ENCODE results near the gene RPS6KA4.
"Not testable (repeated sequence)": the region's sequence is repeated elsewhere in the genome, so short reads cannot be mapped to it uniquely, and the experiment has no call there.

Gene RPS6KA4

DNA sequence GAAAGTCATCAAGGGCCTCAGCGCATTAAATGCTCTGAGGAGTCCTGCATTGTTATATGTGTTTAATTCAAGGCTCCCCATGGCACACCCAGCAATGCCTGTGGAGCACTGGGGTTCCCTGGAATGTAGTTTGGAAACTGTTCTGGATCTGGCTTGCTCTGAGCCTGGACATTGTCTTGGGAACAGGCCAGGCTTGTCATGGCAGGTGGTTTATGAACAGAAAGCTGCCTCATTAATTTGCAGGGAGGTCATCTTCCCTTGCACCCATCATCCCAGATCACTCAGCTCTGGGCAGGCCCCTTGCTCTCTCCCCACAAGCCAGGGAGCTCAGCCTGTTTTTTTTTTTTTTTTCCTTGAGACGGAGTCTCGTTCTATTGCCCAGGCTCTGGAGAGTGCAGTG lies 32.9 kb downstream of the RPS6KA4 start:
- DNase-seq, result no peak

DNA sequence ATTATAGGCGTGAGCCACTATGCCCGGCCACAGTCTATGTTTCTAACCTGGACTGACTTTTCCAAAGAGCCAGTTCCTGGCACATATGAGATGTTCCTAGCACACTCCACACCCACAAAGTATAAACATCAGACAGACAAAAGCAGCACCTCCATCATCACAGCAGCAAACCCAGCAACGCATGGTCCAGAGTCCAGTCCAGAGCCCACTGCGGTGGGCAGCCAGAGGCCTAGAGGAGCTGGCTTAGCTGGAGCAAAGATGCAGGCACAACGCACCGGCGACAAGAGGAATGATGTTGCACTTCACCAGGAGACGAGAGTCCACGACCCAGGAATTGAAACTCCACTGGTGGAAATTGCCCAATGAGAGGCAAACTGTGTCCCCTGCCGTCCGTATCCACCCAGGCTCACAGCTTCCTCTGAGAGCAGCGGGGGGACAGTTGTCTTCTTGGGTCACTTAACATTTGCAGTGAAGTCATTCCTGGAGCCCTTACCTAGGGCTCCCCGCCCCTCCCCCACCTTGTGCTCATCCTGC lies 36.6 kb downstream of the RPS6KA4 start:
- no peak for DNase-seq

DNA sequence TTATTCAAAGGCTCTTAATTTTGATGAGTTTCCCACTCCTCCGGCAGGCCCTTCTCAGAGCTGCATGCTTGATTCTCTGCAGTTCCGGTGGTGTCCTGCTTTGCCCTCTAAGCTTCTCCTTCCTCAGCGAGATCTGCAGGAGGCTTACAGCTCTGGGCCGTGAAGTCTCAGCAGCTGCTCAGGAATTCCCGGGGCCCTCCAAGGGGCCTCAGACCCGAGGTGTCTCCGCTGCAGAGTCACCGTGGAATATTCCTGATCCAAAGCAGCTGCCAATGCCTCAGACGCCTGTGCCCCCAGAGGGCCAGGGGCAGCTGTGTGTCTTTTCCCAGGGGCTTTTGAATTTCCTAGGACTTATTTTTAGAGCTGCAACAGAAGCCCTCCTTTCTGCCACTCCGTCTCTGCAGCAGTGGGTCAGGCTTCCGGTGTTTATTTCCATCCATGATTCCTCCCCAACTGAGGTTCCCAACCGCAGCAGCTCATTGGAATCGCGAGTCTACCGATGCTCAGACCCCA lies 37.2 kb downstream of the RPS6KA4 start:
- DNase-seq, result no peak

DNA sequence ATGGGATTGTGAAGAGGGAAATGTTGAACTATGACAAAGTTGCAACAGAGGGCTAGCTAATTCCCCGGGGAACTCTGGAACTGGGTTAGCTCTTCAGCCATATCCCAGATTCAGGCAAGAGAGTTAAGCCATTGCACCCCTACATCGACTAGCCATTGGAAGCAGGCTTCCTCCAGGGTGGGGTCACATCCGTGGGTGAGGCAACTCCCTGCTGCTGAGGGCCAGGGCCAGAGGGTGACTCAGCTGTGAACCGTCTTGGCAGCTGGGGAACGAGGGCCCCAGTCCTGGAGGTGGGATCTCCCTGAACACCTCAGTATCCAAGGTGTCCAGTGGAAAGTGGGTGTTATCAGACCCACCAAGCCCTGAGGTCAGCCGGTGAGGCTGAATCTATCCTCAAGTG lies 41.1 kb downstream of the RPS6KA4 start:
- no peak for DNase-seq

DNA sequence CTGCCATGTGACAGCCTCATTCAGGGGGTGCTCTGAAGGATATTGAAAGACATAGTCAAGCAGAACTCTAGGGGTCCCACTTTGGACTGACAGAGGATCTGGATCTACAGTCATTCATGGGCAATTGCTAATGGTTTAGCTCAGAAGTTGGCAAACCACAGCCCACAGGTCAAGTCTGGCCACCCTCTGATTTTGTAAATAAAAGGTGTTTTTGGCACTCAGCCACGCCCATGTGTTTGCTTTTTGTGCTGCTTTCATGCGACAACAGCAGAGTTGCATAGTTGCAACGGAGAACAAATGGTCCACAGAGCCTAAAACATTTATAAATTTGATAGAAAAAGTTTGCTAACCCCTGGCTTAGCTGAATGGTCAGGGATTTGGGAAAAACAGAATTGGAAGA lies 41.7 kb downstream of the RPS6KA4 start:
- DNase-seq, result no peak

DNA sequence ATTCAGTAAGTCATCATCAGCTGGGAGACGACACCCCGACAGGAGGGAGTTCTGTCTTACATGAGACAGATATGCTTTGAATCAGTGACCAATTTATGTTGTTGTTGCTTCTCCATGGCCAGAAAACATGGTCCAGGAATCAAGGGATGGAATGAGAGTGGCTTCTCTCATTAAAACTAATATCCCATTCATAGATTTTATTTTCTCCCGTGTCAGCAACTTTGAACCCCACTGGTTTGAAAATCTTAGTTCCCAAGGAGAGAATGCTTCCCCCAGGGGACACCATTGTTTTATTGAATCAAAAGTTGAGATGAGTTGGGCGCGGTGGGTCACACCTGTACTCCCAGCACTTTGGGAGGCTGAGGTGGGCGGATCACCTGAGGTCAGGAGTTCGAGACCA lies 42.8 kb downstream of the RPS6KA4 start:
- no peak for DNase-seq

DNA sequence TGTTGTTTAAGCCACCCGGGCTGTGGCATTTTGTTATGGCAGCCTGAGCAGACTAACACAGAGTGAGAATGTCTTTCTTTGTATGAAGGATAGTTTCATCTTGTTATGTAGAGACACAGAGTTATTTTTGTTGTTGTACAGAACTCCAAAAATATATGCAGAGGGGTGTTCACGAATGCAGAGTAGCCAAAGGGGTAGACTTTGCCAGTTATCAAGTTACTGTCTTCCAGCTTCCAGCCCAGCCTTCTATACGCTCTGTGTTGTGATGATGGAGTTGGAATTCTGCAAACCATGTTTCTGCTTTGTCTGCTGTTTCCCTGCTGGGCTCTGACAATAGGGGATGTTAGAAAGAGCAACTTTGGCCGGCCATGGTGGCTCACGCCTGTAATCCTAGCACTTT lies 44.1 kb downstream of the RPS6KA4 start:
- DNase-seq, result no peak

DNA sequence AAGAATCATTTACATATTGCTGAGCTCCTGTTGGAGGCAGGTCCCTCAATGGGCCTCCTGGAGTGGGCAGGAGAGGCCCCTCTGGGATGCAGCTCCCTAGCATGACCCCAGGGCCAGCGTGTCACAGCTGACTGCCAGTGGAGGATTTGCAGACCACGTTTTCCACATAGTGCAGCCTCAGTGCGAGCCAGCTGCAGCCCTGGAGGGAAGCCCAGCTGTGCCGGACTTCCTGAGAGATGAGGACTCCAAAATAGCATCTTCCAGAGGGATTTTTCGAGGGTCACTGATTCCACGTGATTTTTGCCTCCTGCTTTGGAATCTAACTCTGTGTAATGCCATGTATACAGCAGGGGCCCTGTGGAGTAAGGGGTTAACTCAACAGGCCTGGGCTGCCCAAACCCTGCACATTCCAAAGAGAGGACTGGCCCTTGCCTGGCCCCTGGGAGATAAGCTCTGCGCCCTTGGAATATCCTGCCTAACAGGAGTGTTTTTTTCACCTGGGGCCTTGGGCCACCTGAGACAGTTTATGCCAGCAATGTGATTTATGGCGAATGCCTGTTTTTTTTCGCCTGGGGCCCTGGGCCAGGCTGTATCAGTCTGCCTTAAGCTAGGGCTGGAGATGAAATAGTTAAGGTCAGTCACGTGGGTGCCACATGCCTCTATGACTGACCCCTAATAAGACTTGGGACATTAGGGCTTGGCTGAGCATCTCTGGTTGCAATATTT lies 47.4 kb downstream of the RPS6KA4 start:
- DNase-seq, result no peak

DNA sequence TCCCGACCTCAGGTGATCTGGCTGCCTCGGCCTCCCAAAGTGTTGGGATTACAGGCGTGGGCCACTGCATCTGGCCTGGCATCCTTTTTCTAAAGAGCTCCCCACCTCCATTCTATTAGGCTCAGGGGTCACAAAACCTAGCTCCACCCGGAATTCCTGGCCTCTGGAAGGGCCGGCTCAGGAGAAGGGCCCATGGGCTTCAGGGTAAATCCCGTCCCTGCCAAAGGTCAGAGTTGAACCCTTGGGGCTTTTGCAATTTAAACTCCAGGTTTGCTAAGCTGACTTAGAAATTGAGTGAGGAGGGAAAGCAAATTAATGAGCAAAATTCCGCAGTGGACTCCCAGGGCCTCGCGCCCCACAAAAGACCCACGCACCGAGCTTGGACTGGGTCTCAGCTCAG lies 48.3 kb downstream of the RPS6KA4 start:
- no peak for DNase-seq

DNA sequence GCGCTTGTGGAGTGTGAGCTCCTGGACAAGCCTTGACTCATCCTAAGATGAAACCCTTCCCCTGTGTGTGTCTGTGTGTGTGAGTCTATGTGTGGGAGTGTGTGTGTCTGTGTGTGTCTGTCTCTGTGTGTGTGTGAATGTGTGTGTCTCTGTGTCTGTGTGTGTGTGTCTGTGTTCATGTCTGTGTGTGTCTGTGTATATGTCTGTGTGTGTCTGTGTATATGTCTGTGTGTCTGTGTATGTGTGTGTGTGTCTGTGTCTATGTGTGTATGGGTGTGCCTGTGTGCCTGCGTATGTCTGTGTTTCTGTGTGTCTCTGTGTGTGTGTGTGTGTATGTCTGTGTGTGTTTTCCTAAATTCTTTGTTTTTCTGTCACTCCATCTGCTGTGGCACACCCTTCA lies 48.7 kb downstream of the RPS6KA4 start:
- DNase-seq, result no peak

DNA sequence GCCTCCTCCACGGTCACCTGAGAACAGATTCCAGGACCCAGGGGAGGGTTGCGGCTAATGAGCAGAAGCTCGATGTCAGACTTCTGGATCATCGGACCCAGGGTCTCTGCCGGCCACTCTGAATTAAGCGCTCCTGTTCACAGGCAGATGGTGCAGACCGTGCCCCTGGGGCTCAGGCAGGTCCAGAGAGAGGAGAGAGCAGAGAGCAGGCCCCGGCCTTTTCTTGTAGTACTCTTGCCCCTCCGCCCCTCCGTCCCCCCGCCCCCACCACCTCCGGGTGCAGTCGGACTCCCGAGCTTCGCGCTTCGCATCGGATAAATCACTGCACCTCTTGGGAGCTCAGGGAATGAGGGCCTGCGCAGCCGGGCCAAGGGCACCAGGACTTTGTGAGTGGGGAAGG lies 50.3 kb downstream of the RPS6KA4 start:
- DNase-seq, result no peak

DNA sequence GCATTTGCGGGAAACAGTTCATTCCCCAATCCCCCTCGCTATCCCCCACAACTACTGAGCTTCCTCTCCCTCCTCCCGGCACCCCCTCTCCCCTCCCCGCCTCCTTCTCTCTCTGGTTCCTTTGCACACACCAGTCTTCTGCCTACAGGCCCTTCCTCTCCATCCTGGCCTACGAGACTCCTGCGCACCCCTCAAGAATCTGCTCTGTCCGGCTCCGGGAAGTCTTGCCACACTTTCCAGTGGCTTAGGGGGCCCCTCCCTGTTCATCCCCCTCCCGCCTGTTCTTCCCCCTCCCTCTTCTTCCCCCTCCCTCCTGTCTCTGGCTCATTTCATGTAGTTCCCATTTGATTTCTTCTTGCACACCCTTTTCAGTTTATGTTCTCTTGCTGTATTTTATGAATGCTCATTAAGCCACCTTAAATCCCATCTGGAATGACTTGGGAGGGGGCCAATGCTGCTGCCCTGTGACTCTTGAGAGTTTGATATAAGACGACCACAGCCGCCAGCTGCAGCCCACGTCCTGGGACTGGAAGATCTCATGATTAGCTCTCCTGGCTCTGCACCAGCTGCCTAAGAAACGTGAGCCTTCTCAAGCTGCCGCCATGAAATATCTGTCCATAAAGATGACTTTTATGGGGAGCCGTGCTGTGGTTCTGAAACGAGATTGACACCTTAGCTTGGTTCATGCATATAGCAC lies 50.9 kb downstream of the RPS6KA4 start:
- DNase-seq, result peak; percentile 18

DNA sequence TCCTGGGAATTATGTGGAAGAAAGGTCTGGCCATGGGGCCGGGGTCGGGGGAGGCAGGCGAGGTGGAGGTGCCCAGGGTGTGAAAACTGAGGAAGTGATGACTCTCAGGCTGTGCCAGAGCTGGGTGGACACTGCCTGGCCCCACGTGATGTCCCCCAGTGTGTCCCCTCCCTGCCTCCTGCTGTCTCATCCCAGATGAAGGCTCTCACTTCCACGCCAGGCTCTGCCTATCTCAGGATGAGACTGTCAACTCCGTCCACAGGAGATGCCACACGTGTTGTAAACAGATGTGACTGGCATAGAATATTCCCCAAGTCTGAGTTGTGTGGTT lies 51.4 kb downstream of the RPS6KA4 start:
- no peak for DNase-seq

DNA sequence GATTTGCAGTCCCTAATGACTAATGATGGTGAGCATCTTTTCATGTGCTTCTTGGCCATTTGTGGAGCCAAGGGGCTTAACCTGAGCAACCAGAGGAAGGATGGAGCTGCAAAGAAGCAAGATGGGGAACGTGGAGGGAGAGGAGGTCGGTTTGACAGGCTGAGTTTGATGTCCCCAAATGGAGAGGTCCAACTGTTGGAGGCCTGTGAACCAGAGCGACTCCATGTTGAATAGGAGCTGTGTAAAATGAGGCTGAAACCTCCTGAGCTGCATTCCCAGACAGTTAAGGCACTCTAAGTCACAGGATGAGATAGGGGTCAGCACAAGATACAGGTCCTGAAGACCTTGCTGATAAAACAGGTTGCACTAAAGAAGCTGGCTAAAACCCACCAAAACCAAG lies 54.5 kb downstream of the RPS6KA4 start:
- DNase-seq, result no peak

DNA sequence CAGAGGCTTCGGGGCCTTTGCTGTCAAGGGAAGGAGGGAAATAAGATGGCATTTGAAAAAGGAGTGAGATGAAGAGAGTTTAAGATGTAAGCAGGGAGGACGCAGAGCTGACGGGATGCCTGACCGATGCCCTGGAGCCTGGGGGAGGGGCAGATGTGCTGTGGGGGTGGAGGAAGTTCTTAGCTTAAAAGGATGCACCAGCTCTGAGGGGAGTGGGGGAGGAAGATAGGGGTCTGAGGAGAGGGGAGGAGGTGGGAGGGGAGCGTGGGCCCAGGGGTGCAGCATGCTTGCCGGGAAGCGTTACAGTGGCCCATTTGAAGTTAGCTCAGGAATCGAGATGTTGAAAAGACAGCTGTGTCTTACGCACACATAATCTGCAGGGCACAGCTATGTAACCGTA lies 56.3 kb downstream of the RPS6KA4 start:
- no peak for DNase-seq

DNA sequence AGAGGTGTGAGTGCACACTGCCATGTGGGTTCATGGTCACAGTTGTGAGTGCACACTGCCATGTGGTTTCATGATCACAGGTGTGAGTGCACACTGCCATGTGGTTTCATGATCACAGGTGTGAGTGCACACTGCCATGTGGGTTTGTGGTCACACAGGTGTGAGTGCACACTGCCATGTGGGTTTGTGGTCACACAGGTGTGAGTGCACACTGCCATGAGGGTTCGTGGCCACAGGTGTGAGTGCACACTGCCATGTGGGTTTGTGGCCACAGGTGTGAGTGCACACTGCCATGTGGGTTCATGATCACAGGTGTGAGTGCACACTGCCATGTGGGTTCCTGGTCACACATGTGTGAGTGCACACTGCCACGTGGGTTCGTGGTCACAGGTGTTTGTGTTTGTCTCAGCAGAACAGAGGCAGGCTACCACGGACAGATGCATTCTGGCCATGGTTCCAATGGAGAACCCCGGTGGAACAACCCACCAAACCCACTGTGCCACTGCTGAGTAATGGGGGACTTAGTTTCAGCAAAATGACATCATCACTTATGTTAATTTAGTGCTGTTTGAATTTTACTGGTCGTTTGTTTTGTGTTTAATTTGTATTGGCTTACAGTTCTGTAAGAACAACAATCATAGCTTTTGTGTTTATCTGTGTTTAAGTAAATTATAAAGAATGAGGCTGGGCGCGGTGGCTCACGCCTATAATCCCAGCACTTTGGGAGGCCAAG lies 57.2 kb downstream of the RPS6KA4 start:
- DNase-seq, result no peak

DNA sequence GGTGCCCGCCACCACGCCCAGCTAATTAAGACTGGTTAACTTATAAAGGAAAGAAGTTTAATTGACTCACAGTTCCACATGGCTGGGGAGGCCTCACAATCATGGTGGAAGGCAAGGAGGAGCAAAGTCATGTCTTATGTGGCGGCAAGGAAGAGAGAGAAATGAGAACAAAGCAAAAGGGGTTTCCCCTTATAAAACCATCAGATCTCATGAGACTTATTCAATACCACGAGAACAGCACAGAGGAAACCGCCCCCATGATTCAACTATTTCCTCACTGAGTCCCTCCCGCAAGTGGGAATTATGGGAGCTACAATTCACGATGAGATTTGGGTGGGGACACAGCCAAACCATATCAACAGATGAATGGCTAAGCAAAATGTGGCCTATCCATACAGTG lies 59.3 kb downstream of the RPS6KA4 start:
- DNase-seq, result not testable (repeated sequence)

DNA sequence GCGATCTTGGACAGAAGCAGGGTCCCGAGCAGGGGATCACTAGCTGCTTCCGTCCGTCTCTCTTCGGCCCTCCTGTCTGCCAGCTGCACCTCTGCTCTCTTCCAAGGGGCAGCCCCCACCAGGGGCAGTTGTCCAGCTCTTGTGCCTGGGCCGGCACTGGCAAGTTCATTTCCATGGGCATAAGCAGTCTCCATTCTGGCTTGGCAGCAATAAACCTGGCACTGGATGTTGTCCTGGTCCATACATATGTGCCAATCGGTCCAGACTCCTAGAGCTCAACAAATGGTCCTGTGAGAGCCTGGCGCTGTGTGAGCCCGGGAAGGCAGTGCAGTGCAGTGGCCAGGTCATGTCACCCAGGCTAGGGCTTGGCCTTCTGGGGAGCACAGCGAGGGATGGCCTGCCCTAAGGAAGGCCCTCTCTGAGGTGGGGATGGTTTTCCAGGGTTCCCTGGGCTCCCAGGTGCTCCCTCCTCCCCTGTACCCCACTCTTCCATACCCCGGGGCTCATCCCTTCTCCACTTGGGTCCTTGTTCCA lies 60.4 kb downstream of the RPS6KA4 start:
- DNase-seq, result no peak

DNA sequence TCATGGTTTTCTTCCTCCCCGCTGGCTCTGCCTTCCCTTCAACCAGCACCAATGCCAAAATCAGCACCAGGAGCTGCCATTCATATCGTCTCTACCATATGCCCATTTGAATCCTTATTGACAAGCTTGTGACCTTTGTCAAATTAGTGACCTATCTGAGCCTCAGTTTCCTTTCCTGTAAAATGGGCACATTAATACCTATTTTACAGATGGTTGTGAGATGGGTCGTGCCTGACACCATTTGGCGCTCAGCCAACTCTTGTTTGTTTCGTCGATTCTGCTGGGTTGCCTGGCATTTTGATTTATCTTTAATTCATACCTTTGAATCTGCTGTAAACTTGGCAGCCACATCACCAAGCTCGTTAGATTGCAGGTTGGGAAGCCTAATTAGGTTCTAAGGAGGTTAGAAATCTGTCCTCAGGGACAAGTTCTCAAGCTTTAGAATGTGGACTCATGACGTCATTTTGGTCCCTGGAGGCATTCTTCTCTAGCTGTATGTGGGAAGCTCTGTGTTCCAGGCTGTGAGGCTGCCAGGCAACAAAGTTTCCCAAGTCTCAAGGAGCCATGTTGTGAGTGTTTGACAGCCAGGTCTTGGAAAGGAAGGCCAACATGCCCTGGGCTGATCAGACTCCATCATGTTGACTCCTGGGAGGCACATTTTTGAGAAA lies 61.0 kb downstream of the RPS6KA4 start:
- no peak for DNase-seq

All from OCI-M1 (cell line).